ENCODE measurements around the gene TCF7. TPM values are rescaled to one million over a fixed set of nuclear protein-coding genes. Genes with fewer than 3 reads are reported as not detected.

Gene TCF7
- total RNA-seq, 1 donor from 2014 or later = 11.7 TPM

DNA sequence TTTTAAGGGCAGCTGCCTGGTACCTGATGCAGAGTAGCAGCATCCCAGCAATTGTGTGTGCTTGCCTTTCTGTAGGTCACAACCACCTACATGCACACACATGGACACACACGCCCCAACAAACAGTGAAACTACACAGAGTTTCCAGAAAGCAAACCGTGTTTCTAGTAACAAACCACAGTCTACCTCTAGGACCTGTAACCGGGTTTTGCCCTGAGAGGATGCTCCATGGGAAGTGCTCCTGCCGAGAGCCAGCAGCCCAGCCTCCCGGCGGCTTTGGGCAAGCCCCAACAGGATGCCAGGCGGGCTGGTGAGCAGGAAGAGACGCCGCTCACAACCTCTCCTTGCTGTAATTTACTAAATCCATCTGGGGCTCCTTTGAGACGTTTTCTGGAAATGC, 4.1 kb upstream of the TCF7 start:
- TF ChIP-seq, protein P1, sequence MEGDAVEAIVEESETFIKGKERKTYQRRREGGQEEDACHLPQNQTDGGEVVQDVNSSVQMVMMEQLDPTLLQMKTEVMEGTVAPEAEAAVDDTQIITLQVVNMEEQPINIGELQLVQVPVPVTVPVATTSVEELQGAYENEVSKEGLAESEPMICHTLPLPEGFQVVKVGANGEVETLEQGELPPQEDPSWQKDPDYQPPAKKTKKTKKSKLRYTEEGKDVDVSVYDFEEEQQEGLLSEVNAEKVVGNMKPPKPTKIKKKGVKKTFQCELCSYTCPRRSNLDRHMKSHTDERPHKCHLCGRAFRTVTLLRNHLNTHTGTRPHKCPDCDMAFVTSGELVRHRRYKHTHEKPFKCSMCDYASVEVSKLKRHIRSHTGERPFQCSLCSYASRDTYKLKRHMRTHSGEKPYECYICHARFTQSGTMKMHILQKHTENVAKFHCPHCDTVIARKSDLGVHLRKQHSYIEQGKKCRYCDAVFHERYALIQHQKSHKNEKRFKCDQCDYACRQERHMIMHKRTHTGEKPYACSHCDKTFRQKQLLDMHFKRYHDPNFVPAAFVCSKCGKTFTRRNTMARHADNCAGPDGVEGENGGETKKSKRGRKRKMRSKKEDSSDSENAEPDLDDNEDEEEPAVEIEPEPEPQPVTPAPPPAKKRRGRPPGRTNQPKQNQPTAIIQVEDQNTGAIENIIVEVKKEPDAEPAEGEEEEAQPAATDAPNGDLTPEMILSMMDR (conservative IDR thresholded peaks at IDR 0.05) = no peak
- Mint-ChIP-seq H3K4me3 (no peak overlapping the region), H3K9me3 (no peaks in the 10 kb centered on the region)

DNA sequence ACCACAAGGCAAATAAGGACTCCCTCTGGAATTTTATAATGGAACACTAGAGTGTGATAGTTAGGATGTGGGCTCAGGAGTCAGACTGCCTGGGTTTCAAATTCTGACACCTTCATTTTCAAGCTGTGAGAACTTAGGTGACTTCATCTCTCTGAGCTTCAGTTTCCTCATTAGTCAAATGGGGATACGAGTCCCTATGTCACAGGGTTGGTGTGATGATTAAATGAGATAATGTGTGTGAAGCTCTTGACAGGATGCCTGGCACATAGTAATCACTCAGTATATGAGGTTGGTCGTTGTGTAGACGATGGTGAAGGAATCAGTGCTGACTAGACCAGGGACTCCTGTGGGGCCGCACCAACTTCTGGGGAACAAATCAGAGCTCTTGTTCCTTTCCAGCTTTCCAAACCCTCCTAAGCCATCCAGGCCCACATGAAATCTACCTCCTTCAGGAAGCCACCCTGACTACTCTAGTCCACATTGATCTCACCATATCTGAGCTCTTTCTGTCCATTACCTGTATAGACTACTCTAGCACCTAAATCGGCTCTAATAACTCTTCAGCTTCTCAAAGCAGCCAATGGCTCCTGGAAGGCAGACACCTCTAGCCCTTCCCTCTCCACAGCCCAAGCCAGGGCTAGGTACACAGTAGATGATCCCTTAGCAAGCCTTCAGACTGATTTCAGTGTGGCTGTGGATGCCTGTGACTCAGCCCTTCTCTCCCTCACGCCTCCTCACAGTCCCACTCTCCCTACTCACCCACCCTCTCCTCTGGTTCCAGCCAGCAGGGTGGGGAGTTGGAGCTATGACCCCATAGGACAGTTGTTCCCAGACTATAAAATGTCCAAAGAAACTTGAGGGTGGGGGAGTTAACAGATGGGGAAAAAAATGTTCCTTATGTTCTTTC, 2.5 kb upstream of the TCF7 start:
- Mint-ChIP-seq H3K36me3 (no peaks in the 10 kb centered on the region), H3K27ac (no peak overlapping the region), H3K9me3 (no peaks in the 10 kb centered on the region), H3K4me3 (peak overlapping the region; percentile 21), H3K27me3 (peaks cover 41% of the 10 kb centered on the region), H3K4me1 (ENCODE audit: unreplicated experiment) (no peaks in the 10 kb centered on the region)
- TF ChIP-seq, protein P1 (conservative IDR thresholded peaks at IDR 0.05) = no peak
- DNase-seq (ENCODE audit: extremely low spot score, unreplicated experiment) = no peak

More for the DNA sequence above, 4.1 kb upstream of the TCF7 start:
- DNase-seq (ENCODE audit: extremely low spot score, unreplicated experiment) = no peak
- Mint-ChIP-seq H3K27me3 (peaks cover 40% of the 10 kb centered on the region), H3K4me1 (ENCODE audit: unreplicated experiment) (no peaks in the 10 kb centered on the region), H3K36me3 (no peaks in the 10 kb centered on the region), H3K27ac (no peak overlapping the region)

DNA sequence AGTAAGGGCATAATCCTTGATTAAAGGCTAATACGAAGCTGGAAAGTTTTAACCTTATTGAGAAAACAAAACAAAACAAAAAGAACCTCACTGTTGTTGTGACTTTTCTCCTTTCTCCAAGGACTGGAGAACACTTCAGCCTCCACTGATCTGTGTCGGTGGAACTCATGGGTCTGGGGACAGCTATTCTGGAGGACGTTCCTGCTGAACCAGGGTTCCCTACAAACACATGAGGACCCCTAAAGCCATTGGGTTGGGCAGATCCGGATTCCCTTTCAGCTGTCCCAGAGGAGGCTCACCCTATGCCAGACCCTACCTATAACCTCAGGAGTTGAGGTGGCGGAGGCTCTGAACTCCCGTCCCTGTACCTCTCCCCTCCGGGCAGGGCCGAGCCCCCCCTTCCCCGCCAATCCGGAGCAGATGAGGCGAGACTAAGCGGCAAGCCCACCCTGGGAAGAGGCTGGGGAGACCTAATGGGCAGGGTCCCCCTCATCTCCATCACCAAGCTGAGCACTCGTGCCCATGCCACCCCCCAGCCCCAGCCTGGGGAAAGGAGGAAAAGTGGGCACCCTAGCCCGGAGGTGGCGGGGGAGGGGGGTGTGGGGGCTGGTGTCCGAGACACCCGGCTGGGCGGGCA, 1.6 kb upstream of the TCF7 start:
- H3K27ac Mint-ChIP-seq = no peak overlapping the region
- no peaks in the 10 kb centered on the region for H3K4me1 Mint-ChIP-seq (ENCODE audit: unreplicated experiment)
- no peak overlapping the region for H3K4me3 Mint-ChIP-seq
- peaks cover 39% of the 10 kb centered on the region for H3K27me3 Mint-ChIP-seq
- H3K9me3 Mint-ChIP-seq = no peaks in the 10 kb centered on the region
- TF ChIP-seq, protein P1 (conservative IDR thresholded peaks at IDR 0.05) = no peak
- no peak for DNase-seq (ENCODE audit: extremely low spot score, unreplicated experiment)
- H3K36me3 Mint-ChIP-seq = no peaks in the 10 kb centered on the region

DNA sequence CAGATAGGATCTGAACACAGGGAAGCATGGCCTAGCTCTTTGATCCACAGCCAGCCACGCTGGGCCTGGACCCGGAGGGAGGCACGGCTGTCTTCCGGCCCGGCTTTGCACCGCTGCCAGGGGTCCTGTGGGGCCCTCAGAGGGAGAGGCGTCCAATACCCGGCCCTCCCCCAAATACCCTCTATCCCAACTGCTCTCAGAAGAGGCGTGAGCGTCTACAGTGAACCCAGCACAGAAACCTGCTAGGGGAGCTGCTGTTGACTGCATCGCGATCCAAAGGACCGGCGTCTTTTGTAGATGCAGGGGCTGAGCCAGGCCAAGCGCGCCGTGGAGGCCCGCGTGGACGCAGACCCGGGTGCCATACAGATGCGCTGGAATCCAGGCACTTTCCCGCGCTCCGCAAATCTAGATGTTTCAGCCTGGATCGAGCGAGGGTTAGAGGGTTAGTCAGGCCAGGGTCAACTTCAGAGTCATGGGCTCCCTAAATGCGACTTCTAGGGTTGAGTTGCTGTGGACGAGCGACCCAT, 1.1 kb upstream of the TCF7 start:
- no peaks in the 10 kb centered on the region for H3K4me1 Mint-ChIP-seq (ENCODE audit: unreplicated experiment)
- H3K36me3 Mint-ChIP-seq = no peaks in the 10 kb centered on the region
- H3K27ac Mint-ChIP-seq = no peak overlapping the region
- TF ChIP-seq, protein P1 (conservative IDR thresholded peaks at IDR 0.05) = no peak
- H3K27me3 Mint-ChIP-seq = peaks cover 39% of the 10 kb centered on the region
- no peaks in the 10 kb centered on the region for H3K9me3 Mint-ChIP-seq
- DNase-seq (ENCODE audit: extremely low spot score, unreplicated experiment) = no peak
- H3K4me3 Mint-ChIP-seq = peak overlapping the region; percentile 90

DNA sequence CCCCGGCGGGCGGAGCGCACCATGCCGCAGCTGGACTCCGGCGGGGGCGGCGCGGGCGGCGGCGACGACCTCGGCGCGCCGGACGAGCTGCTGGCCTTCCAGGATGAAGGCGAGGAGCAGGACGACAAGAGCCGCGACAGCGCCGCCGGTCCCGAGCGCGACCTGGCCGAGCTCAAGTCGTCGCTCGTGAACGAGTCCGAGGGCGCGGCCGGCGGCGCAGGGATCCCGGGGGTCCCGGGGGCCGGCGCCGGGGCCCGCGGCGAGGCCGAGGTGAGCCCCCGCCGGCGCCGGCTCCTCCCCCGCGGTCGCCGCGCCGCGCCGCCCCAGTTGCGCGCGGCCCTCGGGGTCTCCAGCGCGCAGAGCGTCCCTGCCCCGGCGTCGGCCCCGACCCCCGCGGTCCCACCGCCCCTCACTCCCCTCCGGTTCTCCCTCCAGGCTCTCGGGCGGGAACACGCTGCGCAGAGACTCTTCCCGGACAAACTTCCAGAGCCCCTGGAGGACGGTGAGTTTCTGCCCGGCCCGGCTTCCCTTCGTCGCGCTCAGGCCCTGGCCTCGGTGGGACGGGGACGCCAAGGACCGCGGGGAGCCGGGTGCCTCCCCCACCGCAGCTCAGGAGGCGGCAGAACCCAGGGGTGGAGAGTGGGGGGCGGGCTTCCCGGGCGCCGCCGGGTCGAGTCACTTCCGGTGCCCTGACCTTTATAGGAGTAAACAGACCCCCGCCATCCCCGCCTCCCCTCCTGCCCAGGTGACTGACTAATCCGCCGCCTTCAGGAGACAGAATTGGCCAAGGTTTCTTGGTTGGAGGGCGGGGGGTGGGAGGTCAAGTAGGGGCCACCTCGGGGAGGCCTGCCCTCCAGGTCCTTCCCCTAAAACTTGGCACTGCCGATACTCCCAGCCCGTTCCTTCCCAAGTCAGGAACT, 665 bp downstream of the TCF7 start:
- Mint-ChIP-seq H3K4me1 (ENCODE audit: unreplicated experiment) (no peaks in the 10 kb centered on the region), H3K4me3 (peak overlapping the region; percentile 80), H3K36me3 (peaks cover 4% of the 10 kb centered on the region), H3K9me3 (no peaks in the 10 kb centered on the region), H3K27ac (no peak overlapping the region), H3K27me3 (peaks cover 39% of the 10 kb centered on the region)
- TF ChIP-seq, protein P1 (conservative IDR thresholded peaks at IDR 0.05) = no peak
- DNase-seq (ENCODE audit: extremely low spot score, unreplicated experiment) = no peak
